ENCODE measurements around the gene HYAL1. TPM values are rescaled to one million over a fixed set of nuclear protein-coding genes. Genes with fewer than 3 reads are reported as not detected.
A peak's percentile ranks its signal among the peaks of the same experiment; 100 is the strongest.
"Not testable (repeated sequence)": the region's sequence is repeated elsewhere in the genome, so short reads cannot be mapped to it uniquely, and the experiment has no call there.

Gene HYAL1
- total RNA-seq, 1 experiment from 2014 or later: not detected

GRCh38 chr3:50286322-50287227 lies 16.8 kb downstream of the HYAL1 start:
- no peak overlapping the region for H3K4me3 ChIP-seq
- no peaks in the 10 kb centered on the region for H3K27me3 ChIP-seq
- no peaks in the 10 kb centered on the region for H3K4me1 ChIP-seq
- no peak overlapping the region for H3K27ac ChIP-seq
- H3K36me3 ChIP-seq: peaks cover 24% of the 10 kb centered on the region
- no peaks in the 10 kb centered on the region for H3K9me3 ChIP-seq (replicated peaks)
- no peak for DNase-seq

GRCh38 chr3:50284121-50284520 lies 19.3 kb downstream of the HYAL1 start:
- not testable (repeated sequence) for H3K27me3 ChIP-seq; H3K4me3 ChIP-seq; H3K9me3 ChIP-seq (replicated peaks); H3K27ac ChIP-seq; H3K4me1 ChIP-seq; DNase-seq
- peaks cover 12% of the 10 kb centered on the region; the same call in 1 of the 2 replicates for H3K36me3 ChIP-seq

- Histone ChIP-seq H3K4me1 (no peaks in the 10 kb centered on the region), H3K4me3 (no peak overlapping the region), H3K27ac (no peak overlapping the region), H3K27me3 (no peaks in the 10 kb centered on the region), H3K9me3 (replicated peaks) (no peaks in the 10 kb centered on the region), H3K36me3 (no peaks in the 10 kb centered on the region)
- no peak for DNase-seq
Observed at GRCh38 chr3:50279255-50280016, 23.9 kb downstream of the HYAL1 start.

GRCh38 chr3:50278880-50279224 lies 24.5 kb downstream of the HYAL1 start, which contains the start of gene LSMEM2:
Gene LSMEM2, plus strand, starts transcription at chr3:50279087. Its CDS starts 27 bp downstream, at chr3:50279114.
- no peak for DNase-seq
- H3K4me3 ChIP-seq: no peak within 1 kb of the TSS
- H3K27ac ChIP-seq: no peak within 1 kb of the TSS
- no peaks in the 10 kb centered on the region for H3K9me3 ChIP-seq (replicated peaks)
- H3K27me3 ChIP-seq: no peaks in the 10 kb centered on the region
- no peaks in the 10 kb centered on the region for H3K4me1 ChIP-seq
- no peaks in the 10 kb centered on the region for H3K36me3 ChIP-seq

- Histone ChIP-seq H3K4me3 (no peak overlapping the region), H3K27ac (no peak overlapping the region), H3K9me3 (replicated peaks) (no peaks in the 10 kb centered on the region), H3K4me1 (no peaks in the 10 kb centered on the region), H3K27me3 (no peaks in the 10 kb centered on the region), H3K36me3 (no peaks in the 10 kb centered on the region)
- DNase-seq: no peak
Observed at GRCh38 chr3:50278123-50278879, 25.1 kb downstream of the HYAL1 start.

GRCh38 chr3:50276762-50277101 lies 26.6 kb downstream of the HYAL1 start:
- no peak for DNase-seq
- no peak overlapping the region for H3K27ac ChIP-seq
- H3K27me3 ChIP-seq: no peaks in the 10 kb centered on the region
- H3K4me1 ChIP-seq: no peaks in the 10 kb centered on the region
- H3K9me3 ChIP-seq (replicated peaks): no peaks in the 10 kb centered on the region
- H3K4me3 ChIP-seq: no peak overlapping the region
- no peaks in the 10 kb centered on the region for H3K36me3 ChIP-seq

- no peaks in the 10 kb centered on the region for H3K4me1 ChIP-seq
- H3K9me3 ChIP-seq (replicated peaks): no peaks in the 10 kb centered on the region
- no peaks in the 10 kb centered on the region for H3K27me3 ChIP-seq
- no peaks in the 10 kb centered on the region for H3K36me3 ChIP-seq
- no peak for DNase-seq
- H3K27ac ChIP-seq: no peak overlapping the region
- no peak overlapping the region for H3K4me3 ChIP-seq
Observed at GRCh38 chr3:50275996-50276761, 27.2 kb downstream of the HYAL1 start.

GRCh38 chr3:50275141-50275995 lies 28.0 kb downstream of the HYAL1 start:
- no peak overlapping the region for H3K27ac ChIP-seq
- H3K4me3 ChIP-seq: no peak overlapping the region
- DNase-seq: no peak
- H3K9me3 ChIP-seq (replicated peaks): no peaks in the 10 kb centered on the region
- H3K27me3 ChIP-seq: no peaks in the 10 kb centered on the region
- H3K36me3 ChIP-seq: no peaks in the 10 kb centered on the region
- no peaks in the 10 kb centered on the region; the same call in 1 of the 2 replicates for H3K4me1 ChIP-seq

- Histone ChIP-seq H3K4me3 (no peak overlapping the region), H3K4me1 (peaks cover 8% of the 10 kb centered on the region; the same call in 1 of the 2 replicates), H3K9me3 (replicated peaks) (no peaks in the 10 kb centered on the region), H3K27me3 (no peaks in the 10 kb centered on the region), H3K27ac (no peak overlapping the region), H3K36me3 (no peaks in the 10 kb centered on the region)
- DNase-seq: peak; percentile 45 to 62
Observed at GRCh38 chr3:50274371-50275104, 28.8 kb downstream of the HYAL1 start.

- Histone ChIP-seq H3K9me3 (replicated peaks) (no peaks in the 10 kb centered on the region), H3K27me3 (no peaks in the 10 kb centered on the region), H3K27ac (no peak overlapping the region), H3K4me3 (no peak overlapping the region), H3K36me3 (no peaks in the 10 kb centered on the region), H3K4me1 (peaks cover 17% of the 10 kb centered on the region)
- DNase-seq: no peak
Observed at GRCh38 chr3:50273689-50274065, 29.7 kb downstream of the HYAL1 start.

GRCh38 chr3:50272911-50273688 lies 30.3 kb downstream of the HYAL1 start:
- H3K27ac ChIP-seq: no peak overlapping the region
- DNase-seq: peak; percentile 71 to 83
- no peak overlapping the region for H3K4me3 ChIP-seq
- H3K4me1 ChIP-seq: peaks cover 21% of the 10 kb centered on the region
- no peaks in the 10 kb centered on the region for H3K36me3 ChIP-seq
- no peaks in the 10 kb centered on the region for H3K27me3 ChIP-seq
- no peaks in the 10 kb centered on the region for H3K9me3 ChIP-seq (replicated peaks)

GRCh38 chr3:50272538-50272910 lies 30.9 kb downstream of the HYAL1 start:
- DNase-seq; H3K27me3 ChIP-seq; H3K9me3 ChIP-seq (replicated peaks); H3K27ac ChIP-seq; H3K36me3 ChIP-seq; H3K4me3 ChIP-seq: not testable (repeated sequence)
- H3K4me1 ChIP-seq: peaks cover 26% of the 10 kb centered on the region

Measured in SJCRH30 (cell line).